Measurements from ENCODE around the gene SGCA.
A peak's percentile ranks its signal among the peaks of the same experiment; 100 is the strongest.

SGCA gene

DNA sequence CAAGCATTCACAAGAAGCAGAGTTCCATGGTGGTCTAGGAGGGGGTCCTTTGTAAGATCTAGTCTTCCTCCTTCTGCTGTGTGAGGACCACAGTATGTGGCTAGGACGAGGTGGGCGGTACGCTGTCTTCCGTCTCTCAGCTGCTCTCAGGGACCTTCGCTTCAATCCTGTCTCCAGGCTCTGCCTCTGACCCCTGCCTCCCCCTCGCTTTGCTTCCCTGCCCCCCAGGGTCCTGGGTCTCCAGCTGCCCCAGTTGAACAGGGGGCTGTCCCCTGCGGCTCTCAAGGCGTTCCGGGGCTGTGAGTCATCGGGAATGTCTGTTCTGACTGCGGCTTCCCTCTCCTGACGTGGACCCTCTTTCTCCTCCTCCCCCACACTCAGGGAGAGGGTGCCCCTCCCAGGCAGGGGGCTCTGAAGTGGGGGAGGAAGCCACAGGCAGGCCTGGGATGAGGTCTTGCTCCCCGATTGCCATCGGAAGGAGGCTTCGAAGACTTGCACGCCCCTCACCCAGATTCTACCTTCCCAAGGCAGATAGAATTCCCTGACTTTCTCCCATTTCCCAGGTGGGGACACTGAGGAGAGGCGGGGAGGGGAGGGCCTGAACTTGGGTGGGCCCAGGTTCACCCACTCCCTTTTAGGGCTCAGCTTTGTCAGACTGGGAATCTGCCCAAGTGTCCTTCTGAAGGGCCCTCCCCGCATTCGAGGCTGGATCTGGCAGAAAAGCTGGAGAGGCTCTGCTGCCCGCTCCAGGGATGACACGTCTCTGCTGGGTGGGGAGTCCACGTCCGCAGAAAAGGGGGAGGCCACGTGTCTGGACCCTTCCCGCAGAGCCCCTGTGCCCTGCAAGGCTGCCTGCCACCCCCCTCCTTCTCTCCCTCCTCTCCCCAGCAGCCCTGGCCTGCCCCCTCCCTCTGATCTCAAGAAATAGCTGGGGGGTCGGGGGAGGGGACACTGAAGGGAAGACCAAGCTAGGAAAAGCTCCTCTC, 44.7 kb downstream of the SGCA start:
- peak in 2 of 3 donors; percentile 32 to 43 for DNase-seq

DNA sequence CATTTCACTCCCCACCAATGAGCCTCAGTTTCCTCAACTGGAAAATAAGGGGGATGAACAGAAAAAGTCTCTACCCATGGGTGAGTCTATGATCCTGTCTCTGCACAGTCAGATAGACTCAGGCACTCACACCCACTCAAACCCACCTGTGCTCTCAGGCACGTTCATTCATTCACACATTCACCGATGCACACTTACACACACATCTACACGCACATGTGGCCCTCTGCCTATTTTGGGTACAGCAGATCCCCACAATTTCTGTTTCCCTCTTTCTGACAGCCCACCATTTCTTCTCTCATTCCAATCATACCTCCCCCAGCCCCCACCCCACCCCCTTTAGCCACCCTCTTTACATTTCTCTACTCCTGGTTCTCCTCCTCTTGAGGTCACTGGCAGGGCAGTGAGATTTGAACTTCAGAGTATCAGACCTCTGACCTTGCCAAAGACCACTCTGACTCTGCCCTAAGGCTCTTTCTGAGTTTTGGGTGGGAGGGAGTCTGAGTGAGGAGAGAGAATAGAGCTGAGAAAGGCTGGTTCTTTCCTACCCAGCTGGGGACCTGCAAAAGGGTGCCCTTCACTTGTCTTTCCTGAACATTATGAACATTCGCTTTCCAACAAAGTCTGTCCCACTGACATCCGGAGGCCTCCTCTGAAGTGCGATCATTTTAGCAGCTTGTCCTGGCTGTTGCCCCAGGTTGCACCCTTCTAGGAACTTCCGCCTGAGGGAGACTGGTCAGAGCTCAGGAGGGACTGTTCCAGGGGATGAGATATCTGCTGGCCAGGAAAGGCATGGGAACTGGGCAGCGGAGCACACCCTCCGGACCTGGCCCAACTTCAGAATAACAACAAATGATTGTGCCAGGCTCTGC, 45.7 kb downstream of the SGCA start:
- no peak for DNase-seq

DNA sequence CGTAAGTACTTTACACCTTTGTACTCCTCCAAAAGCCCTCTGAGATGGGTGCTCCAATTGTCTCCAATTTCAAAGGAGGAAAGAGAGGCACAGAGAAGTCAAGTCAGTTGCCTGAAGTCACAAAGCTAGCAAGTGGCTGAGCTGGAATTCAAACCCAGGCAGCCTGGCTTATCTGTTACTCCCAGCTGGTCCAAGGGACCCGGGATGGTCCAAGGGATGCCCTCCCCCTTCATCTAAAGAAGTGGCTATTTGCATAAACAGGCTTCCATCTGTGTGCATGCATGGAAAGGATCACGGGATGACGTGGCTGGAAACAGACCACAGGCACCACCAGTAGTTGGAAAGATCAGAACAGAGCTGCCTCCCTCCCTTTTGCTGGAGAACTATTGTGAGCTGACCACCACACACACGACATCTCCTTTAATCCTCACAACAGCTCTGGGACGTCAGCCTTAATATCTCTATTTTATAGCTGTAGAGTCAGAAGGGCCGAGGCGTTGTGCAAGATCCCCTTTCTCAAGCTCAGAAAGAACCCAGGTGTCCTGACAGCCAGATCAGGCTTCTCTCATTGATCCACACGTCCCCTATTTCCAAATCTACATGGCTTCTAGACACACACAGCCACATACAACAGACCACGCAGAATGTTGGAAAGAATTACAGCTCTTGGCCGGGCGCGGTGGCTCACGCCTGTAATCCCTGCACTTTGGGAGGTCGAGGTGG, 46.5 kb downstream of the SGCA start:
- DNase-seq: no peak

DNA sequence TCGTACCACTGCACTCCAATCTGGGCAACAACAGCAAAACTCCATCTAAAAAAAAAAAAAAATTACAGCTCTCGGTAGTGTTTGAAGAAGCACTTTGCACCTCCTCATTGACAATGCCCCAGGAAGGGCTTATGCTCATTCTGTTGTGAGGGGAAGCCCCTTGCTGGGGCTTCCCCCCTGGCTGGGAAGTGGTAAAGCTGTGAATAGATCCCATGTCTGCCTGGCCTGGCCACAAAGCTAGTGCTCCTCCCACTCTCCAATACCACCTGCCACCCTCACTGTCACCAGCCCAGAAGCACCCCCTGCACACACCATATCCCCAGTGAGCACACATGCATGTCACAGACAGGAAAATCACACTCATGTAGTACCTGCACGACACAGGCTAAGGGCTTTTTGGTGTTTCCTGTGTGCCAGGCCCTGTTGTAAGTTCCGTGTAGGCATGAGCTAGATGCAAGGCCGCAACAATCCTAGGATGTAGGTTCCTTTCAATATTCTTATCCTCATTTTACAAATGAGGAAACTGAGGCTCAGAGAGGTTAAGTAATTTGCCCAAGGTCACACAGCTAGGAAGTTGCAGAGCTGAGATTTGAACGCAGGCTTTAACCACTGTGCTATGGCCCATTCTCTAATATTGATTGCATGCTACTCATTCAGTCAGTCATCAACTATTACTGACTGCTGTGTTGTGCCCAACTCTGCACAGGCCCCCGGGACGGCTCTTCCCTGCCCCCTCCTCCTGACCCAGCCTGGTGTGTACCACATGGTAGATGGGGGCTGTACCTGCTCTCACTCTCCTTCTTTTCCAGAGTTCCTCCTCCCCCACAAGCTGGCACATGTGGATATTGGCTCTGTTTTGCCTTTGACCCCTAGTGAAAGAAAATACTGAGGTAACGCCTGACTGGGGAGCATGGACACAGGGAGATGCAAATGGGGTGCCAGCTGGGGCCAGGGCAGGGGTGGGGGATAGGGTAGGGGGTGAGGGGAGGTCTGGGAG, 47.5 kb downstream of the SGCA start:
- DNase-seq: peak; percentile 60 to 73 (median 63)

DNA sequence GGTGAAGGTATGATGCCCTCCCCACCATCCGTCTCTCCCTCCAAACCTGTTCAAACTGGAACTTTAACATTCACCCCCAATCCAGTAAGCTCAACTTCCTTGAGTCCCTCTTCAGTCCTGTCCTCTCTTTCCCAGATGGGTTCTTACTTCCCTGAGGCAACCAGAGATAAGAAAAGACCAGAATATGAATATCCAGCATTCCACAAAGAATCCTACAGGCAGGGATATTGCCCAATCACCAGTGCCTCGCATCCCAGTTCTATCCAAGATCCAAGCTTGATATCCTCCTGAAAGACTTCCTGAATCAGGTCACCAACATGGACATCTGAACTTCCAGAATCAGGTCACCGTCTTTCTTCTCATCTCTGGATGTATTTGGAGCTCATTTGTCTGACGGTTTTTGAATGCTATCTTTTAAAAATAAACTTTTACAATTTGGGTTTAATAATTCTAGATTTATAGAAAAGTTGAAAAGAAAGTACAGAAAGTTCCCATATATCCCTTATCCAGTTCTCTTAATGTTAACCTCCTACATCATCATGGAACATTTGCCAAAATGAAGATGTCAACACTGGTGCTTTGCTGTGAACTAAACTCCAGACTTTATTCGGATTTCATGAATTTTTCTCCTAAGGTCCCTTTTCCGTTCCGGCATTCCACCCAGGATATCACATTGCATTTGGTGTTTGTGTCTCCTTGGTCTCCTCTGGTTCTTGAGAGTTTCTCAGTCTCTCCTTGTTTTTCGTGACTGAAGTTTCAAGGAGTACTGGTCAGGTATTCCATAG, 49.4 kb downstream of the SGCA start:
- DNase-seq: no peak

DNA sequence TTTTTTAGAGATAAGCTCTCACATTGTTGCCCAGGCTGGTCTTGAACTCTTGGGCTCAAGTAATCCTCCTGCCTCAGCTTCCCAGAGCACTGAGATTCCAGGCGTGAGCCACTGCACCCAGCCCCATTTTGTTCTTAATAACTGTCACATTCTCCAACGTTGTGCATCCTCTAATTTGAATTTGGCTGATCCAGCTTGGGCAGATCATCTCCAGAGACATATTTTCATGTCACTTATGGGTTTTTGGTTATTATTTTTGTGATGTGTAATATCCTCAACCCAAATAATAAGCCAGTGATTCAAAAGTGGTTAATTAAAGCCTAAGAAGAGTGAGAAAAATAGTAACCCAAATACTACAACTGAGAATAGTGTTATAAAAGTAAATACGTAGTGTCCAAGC, 51.8 kb downstream of the SGCA start:
- no peak for DNase-seq

DNA sequence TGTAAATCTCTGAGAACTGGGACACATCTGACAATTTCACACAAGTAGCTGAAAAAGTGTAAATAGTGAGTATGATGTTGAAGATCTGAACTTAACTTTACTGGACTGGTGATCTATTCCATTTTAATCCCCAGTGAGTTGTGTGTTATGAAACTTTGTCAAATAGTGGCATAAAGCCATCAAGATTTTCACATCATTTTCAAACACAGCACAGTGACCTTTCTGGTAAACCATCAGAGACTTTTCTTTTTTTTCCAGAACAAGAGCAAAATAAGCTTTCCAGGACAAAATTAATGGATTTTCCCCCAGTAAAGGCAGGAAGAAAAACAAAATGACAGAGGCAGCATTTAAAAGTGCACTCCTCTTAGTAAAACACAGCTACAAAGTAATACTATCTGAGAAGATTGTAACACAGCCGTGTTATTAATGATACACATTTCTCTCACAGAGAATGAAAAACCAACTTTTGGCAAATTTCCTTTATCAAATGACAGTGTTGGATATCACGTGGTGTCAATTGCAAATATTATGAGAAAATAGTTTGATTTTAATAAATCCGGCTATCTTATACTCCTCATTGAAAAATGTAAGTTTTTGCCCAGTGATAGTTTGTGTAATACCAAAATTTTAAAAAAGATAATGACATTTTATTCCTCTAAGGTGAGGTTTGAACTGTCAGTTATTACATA, 52.4 kb downstream of the SGCA start:
- DNase-seq: no peak

DNA sequence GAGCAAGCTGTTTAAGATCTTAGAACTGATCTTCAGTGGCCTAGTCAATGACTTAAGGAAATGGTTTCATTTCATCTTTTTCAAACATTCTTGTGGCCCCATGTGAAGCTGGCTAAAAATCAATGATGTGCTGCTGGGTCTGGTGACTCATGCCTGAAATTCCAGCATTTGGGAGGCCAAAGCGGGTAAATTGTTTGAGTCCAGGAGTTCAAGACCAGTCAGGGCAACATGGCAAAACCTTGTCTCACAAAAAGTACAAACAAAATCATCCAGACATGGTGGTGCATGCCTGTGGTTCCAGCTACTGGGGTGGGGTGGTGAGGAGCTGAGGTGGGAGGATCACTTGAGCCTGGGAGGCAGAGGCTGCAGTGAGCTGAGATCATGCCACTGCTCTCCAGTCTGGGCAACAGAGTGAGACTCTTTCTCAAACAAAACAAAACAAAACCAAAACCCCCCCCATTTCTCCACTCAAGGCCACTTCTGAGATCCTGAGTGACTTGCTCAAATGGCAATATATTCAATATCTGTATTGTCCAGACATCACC, 53.0 kb downstream of the SGCA start:
- peak; percentile 54 to 60 (median 54) for DNase-seq

DNA sequence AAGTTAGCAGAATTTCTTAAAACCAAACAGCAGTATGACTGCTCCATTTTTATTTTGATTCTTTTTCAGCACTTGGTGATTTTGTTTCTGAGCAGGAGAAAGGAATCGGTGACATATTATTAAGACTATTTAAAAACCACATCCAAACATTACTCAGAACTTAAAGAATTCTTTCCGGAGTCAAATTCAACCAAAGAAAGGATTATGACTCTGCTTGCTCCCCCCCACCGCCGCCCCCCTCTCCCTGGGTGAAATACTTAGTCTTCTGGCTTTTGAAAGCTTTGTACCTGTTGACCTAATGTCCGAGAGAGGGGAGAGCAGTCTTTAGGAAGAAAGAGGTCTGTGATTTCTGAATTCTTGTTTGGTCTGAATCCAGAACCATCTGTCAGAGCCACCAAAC, 53.5 kb downstream of the SGCA start:
- no peak for DNase-seq

DNA sequence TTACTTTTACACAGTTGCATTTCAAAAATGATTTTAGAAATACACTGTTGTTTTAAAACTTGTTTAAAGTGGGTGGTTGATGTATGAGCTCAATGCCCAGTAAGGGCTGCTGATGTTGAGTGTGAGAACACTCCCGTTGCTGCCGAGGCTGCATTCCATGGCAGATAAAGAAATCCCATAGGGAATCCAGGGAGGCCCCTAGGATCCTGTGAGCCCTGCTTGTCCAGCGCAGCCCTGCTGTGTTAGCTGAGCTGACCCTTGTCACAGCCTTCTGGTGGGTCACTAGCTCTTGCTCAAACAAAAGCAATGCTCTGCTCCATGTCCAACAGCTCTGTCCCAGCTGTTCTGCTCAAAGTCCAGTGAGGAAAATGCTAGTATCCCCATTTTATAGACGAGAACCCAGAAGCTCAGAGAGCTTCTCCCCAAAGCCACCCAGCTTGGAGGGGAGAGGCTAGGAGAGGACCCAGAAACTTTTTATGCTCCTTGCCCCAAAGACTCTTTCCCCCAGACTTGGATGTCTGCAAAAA, 54.2 kb downstream of the SGCA start:
- DNase-seq: no peak

DNA sequence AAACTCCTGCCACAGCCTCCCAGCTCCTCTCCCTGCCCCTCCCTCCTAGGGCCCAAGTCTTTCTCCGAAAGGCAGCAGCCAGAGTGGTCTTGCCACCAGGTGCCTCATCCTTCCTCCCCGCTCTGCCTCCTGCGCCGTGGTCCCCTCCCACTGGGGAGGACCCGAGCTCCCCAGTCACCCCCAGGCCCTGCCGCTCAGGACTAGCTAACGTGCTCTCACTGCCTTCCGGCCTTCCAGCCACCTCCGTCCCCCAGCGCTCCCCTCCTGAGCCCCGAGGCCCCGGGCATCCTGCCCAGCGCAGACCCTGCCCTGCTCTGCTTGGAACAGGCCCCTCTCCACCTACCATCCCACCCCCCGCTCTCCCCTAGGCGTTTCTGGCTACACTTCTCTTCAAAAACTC, 55.0 kb downstream of the SGCA start:
- DNase-seq: no peak

DNA sequence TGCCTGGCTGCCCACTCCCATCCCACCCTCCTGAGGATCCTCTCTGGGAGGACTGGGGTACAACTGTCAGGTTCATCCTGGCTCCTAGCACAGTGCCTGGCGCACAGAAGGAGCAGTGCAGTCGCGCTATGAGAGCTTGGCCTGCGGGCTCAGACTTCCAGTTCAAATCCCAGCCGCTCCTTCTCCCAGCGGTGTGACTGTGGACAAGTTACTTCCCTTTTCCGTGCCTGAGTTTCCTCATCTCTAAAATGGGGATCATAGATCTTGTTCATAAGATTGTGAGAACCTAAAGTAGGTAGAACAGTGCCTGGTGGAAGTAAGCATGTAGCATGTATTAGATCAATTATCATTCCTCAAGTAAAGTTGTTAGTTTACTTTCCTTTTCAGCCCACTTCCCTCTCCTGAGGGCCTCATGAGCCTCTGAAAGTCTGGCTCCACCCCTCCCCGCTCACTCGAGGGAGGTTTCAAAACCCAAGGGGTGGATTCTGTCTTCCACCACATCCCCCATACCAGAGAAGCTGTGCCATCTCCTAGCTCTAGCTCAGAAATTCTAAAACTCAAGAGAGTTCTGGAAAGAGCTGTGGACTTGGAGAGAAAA, 55.6 kb downstream of the SGCA start:
- peak; percentile 74 to 81 (median 79) for DNase-seq

DNA sequence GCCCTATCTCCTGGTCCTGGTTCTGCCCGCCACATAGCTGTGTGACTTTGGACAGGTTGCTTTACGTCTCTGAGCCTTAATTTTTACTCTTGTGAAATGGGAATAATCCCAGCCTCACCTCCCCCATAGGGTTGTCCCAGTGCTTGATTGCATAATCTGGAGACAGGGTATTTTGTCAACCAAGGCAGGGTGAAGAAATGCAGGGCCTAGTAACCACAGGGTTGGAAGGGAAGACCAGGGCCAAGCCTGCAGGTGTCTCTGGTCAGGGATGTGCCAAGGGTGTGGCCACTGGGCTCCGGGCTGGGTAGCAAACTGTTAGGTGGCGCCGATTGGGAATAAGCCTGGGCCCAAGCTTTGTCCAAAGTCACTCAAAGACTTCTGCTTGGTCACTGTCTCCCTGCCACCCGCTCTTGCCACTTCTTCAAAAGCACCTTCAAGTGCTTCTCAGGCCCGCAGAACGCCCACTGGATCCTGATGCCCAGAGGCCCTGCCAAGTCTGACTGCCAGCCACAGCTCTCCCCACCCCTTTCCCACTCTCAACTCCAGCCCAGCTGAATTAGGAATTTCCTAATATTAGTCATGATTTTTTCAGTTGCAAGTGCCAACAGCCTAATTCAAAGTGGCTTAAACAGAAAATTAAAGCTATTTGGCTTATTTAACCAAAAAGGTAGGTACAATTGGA, 56.2 kb downstream of the SGCA start:
- peak; percentile 94 to 96 (median 94) for DNase-seq

DNA sequence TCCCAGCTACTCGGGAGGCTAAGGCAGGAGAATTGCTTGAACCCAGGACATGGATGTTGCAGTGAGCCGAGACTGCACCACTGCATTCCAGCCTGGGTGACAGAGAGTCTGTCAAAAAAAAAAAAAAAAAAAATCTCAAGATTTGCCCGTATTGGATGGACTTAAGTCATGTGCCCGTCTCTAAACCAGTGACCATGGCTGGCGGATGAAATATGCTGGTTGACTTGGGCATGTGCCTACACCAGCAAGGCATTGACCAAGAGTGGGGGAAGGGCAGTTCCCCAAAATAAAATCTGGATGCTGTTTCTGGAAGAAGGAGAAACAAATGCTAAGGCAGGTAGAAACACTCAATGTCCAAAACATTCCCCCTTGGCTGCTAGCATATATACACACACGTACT, 57.1 kb downstream of the SGCA start:
- no peak for DNase-seq

Measured in suppressor macrophage treated with lipopolysaccharide for 1 hour (primary cell).